Activated CD4-positive, alpha-beta T cell treated with anti-CD3 and anti-CD28 coated beads, Interleukin-2, amount 50 U/mL, for 24 hours (primary cell): ENCODE results near the gene MEPCE.
"Not testable (repeated sequence)": the region's sequence is repeated elsewhere in the genome, so short reads cannot be mapped to it uniquely, and the experiment has no call there.

Experiments
- DNase-seq, 2 donors: peaks; one replicate each; pipeline ENCODE4 v3.0.0-alpha.2; 2020; ENCODE audit warnings: low read depth in 1 of 2, low spot score in 1 of 2

Gene MEPCE

GRCh38 chr7:100433592-100434296 lies 4.1 kb downstream of the MEPCE start:
- DNase-seq, result no peak

GRCh38 chr7:100434297-100435144 lies 4.9 kb downstream of the MEPCE start:
- no peak for DNase-seq

GRCh38 chr7:100435401-100436304 lies 6.0 kb downstream of the MEPCE start:
- no peak for DNase-seq

GRCh38 chr7:100437150-100438100 lies 7.8 kb downstream of the MEPCE start:
- DNase-seq, result no peak

- DNase-seq, result no peak
These were observed 8.5 kb downstream of the MEPCE start for GRCh38 chr7:100438172-100438571.

GRCh38 chr7:100438731-100439130 lies 9.1 kb downstream of the MEPCE start:
- not testable (repeated sequence) for DNase-seq

GRCh38 chr7:100439244-100439643 lies 9.6 kb downstream of the MEPCE start:
- not testable (repeated sequence) for DNase-seq

GRCh38 chr7:100441641-100442535 lies 12.3 kb downstream of the MEPCE start:
- DNase-seq, result no peak

- no peak for DNase-seq
These were observed 13.6 kb downstream of the MEPCE start for GRCh38 chr7:100443096-100443840.

- no peak for DNase-seq
These were observed 15.0 kb downstream of the MEPCE start for GRCh38 chr7:100444311-100445278.

- no peak for DNase-seq
These were observed 16.4 kb downstream of the MEPCE start for GRCh38 chr7:100446040-100446439.

GRCh38 chr7:100447363-100447762 lies 17.7 kb downstream of the MEPCE start:
- DNase-seq, result not testable (repeated sequence)

GRCh38 chr7:100449190-100449795 lies 19.7 kb downstream of the MEPCE start:
- no peak for DNase-seq

GRCh38 chr7:100452513-100452912 lies 22.9 kb downstream of the MEPCE start:
- DNase-seq, result no peak

- DNase-seq, result not testable (repeated sequence)
These were observed 24.2 kb downstream of the MEPCE start for GRCh38 chr7:100453854-100454253.

GRCh38 chr7:100455206-100455605 lies 25.6 kb downstream of the MEPCE start:
- DNase-seq, result no peak

- no peak for DNase-seq
These were observed 26.9 kb downstream of the MEPCE start for GRCh38 chr7:100456562-100456961.
